ENCODE data around the gene FANCL.

GRCh38 chr2:58261209-58261608, 20.1 kb upstream of the FANCL start:
- no peak for TF ChIP-seq POLR2A (IDR thresholded peaks at IDR 0.05)
- TF ChIP-seq, protein P1, sequence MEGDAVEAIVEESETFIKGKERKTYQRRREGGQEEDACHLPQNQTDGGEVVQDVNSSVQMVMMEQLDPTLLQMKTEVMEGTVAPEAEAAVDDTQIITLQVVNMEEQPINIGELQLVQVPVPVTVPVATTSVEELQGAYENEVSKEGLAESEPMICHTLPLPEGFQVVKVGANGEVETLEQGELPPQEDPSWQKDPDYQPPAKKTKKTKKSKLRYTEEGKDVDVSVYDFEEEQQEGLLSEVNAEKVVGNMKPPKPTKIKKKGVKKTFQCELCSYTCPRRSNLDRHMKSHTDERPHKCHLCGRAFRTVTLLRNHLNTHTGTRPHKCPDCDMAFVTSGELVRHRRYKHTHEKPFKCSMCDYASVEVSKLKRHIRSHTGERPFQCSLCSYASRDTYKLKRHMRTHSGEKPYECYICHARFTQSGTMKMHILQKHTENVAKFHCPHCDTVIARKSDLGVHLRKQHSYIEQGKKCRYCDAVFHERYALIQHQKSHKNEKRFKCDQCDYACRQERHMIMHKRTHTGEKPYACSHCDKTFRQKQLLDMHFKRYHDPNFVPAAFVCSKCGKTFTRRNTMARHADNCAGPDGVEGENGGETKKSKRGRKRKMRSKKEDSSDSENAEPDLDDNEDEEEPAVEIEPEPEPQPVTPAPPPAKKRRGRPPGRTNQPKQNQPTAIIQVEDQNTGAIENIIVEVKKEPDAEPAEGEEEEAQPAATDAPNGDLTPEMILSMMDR (IDR thresholded peaks at IDR 0.05): no peak
